HAP-1 (cell line): ENCODE results near the gene GALM.
A peak's percentile ranks its signal among the peaks of the same experiment; 100 is the strongest.

Experiments used
- DNase-seq, 2 experiments: peaks; one replicate each; pipeline ENCODE4 v3.0.0-alpha.2; 2016 to 2020; ENCODE audit warnings: low spot score in 2 of 2
- H3K27me3 ChIP-seq: fragments of 250-450 bp; sonication (Bioruptor Pico); 2 replicates; pipeline ENCODE4 v1.5.1; 2020; ENCODE audit warnings: low read depth, mild to moderate bottlenecking, moderate library complexity
- H3K36me3 ChIP-seq: fragments of 250-450 bp; sonication (Bioruptor Pico); replicated peaks from 2 replicates; pipeline ENCODE4 v1.5.1; 2020; ENCODE audit warnings: mild to moderate bottlenecking
- H3K4me1 ChIP-seq: fragments of 250-450 bp; sonication (Bioruptor Pico); 2 replicates; pipeline ENCODE4 v1.5.1; 2020; ENCODE audit warnings: mild to moderate bottlenecking
- H3K4me3 ChIP-seq: fragments of 250-450 bp; sonication (Bioruptor Pico); 2 replicates; pipeline ENCODE4 v1.5.1; 2020; ENCODE audit warnings: mild to moderate bottlenecking, moderate library complexity
- H3K9me3 ChIP-seq: fragments of 250-450 bp; sonication (Bioruptor Pico); 2 replicates; pipeline ENCODE4 v1.5.1; 2020; ENCODE audit warnings: mild to moderate bottlenecking, moderate library complexity
- in situ Hi-C: fragments of 300-500 bp; cut with MboI; formaldehyde crosslinking; loops from 3 replicates; pipeline ENCODE4 v1.14.3; 2020; ENCODE audit warnings: low sequenced_read_pairs, inconsistent platforms, mixed read lengths

The GALM gene

GRCh38 chr2:38654528-38655381, 11.2 kb upstream of the GALM start:
- peak in 1 of 2 experiments; percentile 17 for DNase-seq
- Histone ChIP-seq H3K36me3 (no peaks in the 10 kb centered on the region), H3K4me3 (no peak overlapping the region), H3K27me3 (no peaks in the 10 kb centered on the region), H3K9me3 (no peaks in the 10 kb centered on the region), H3K4me1 (peaks cover 6% of the 10 kb centered on the region)
- in situ Hi-C loops, result no loop called here

GRCh38 chr2:38655441-38655840, 10.5 kb upstream of the GALM start:
- Histone ChIP-seq H3K9me3 (no peaks in the 10 kb centered on the region), H3K36me3 (no peaks in the 10 kb centered on the region), H3K4me3 (no peak overlapping the region), H3K4me1 (peaks cover 6% of the 10 kb centered on the region), H3K27me3 (no peaks in the 10 kb centered on the region)
- no peak for DNase-seq
- in situ Hi-C loops, result no loop called here

DNA sequence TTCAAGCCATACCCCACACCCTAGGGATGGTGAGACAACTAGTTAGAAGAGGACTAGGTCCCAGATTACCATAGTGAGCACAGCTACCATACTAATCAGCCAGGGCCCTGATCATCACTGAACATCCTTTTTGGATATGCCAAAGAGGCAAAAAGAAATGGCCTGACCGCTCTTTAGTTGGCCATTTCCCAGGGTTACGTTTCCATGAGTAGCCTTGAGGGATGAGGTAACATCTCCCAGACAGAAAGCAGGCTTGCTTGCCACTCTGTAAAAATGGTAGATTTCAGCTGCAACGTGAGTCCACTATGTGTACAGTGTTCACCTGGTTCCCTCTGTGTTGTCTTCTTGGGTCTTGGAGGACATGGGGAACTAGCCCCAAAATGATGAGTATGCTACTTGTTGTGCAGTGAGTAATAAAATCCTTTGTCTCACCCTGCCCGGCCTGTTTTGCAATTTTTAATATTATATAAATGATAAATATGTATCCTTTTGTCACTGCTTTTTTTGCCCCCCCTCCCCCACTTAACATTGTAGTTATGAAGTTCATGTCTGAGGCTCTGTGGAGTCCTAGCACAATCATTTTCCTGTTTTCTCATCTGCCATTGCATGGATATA, 8.9 kb upstream of the GALM start:
- no peaks in the 10 kb centered on the region for H3K36me3 ChIP-seq
- H3K27me3 ChIP-seq, result no peaks in the 10 kb centered on the region
- H3K9me3 ChIP-seq, result no peaks in the 10 kb centered on the region
- in situ Hi-C loops, result no loop called here
- H3K4me1 ChIP-seq, result peaks cover 6% of the 10 kb centered on the region
- no peak overlapping the region for H3K4me3 ChIP-seq
- no peak for DNase-seq

DNA sequence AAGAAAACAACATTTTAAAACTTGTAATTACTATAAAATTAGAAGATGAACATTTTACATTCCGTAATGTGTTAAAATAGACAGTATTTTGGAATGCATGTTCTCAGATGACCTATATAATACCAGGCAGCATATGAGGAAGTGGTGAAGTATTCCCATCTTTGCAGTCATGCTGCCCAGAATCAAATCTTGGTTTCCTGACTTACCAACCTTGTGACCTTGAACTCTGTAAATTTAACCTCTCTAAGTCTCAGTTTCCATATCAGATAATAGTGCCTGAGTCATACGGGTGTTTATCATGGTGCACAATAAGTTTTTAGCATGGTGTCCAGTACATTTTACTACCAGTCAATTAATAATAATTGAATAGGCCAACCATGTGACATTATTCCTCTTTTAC, 7.3 kb upstream of the GALM start:
- Histone ChIP-seq H3K4me3 (no peak overlapping the region), H3K9me3 (no peaks in the 10 kb centered on the region), H3K4me1 (peaks cover 6% of the 10 kb centered on the region), H3K36me3 (no peaks in the 10 kb centered on the region), H3K27me3 (no peaks in the 10 kb centered on the region)
- DNase-seq, result no peak
- in situ Hi-C loops, result no loop called here

- Histone ChIP-seq H3K4me1 (peaks cover 6% of the 10 kb centered on the region), H3K27me3 (no peaks in the 10 kb centered on the region), H3K36me3 (no peaks in the 10 kb centered on the region), H3K9me3 (no peaks in the 10 kb centered on the region), H3K4me3 (no peak overlapping the region)
- no peak for DNase-seq
- in situ Hi-C loops, result no loop called here
Measured at GRCh38 chr2:38659115-38659514, 6.8 kb upstream of the GALM start.

DNA sequence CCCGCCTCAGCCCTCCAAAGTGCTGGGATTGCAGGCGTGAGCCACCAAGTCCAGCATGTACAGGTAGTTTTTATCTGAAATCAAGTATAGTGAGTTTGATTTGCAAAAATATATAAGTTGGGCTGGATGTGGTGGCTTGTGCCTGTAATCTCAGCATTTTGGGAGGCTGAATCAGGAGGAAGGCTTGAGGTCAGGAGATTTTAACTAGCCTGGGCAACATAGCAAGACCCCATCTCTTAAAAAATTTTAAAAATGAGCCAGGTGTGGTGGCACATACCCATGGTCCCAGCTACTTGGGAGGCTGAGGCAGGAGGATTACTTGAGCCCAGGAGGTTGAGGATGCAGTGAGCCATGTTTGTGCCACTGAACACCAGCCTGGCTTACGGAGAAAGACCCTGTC, 5.6 kb upstream of the GALM start:
- Histone ChIP-seq H3K36me3 (no peaks in the 10 kb centered on the region), H3K27me3 (no peaks in the 10 kb centered on the region), H3K4me1 (peaks cover under 1% of the 10 kb centered on the region; the same call in 1 of the 2 replicates), H3K9me3 (no peaks in the 10 kb centered on the region), H3K4me3 (no peak overlapping the region)
- in situ Hi-C loops, result no loop called here
- DNase-seq, result no peak

DNA sequence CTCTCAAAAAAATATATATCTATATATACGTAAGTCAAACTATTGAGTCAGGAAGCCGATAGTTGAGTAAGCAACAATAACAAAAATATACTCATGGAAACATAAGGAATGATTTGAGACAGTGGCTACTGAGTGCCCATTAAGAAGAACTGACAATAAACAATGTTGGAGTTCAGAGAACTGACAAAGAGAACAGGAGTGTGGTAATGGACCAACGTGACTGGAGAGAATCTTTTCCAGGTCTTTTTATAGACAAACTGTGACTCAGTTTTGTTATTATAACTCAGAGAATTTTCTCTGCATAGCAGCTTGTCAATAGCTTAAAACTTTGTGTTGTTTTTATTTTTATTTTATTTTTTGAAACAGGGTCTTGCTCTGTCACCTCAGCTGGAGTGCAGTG, 4.6 kb upstream of the GALM start:
- Histone ChIP-seq H3K4me3 (no peak overlapping the region), H3K27me3 (no peaks in the 10 kb centered on the region), H3K36me3 (no peaks in the 10 kb centered on the region), H3K9me3 (no peaks in the 10 kb centered on the region), H3K4me1 (peaks cover under 1% of the 10 kb centered on the region)
- no peak for DNase-seq
- in situ Hi-C loops, result no loop called here

- Histone ChIP-seq H3K4me3 (peak overlapping the region; percentile 49), H3K27me3 (no peaks in the 10 kb centered on the region), H3K9me3 (no peaks in the 10 kb centered on the region), H3K4me1 (peaks cover 10% of the 10 kb centered on the region), H3K36me3 (no peaks in the 10 kb centered on the region)
- in situ Hi-C loops, result no loop called here
- no peak for DNase-seq
Measured at GRCh38 chr2:38666556-38666910, 619 bp downstream of the GALM start.

DNA sequence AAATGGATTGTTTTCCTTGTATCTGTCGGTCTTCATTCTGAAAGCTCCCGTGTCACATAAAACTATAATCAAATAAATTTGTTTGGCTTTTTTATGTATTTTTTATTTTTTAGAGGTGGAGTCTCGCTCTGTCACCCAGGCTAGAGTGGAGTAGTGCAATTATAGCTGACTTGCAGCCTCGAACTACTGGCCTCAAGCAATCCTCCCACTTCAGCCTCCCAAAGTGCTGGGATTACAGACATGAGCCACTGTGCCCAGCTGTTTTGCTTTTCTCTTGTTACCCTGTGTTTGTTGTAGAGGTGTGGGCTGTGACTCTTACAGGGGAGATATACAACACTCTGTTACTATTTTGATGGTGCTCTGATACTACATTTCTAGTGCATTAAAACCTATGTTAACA, 2.2 kb downstream of the GALM start:
- Histone ChIP-seq H3K9me3 (no peaks in the 10 kb centered on the region), H3K4me3 (no peak overlapping the region), H3K27me3 (no peaks in the 10 kb centered on the region), H3K36me3 (no peaks in the 10 kb centered on the region), H3K4me1 (peaks cover 10% of the 10 kb centered on the region)
- DNase-seq, result no peak
- in situ Hi-C loops, result no loop called here

DNA sequence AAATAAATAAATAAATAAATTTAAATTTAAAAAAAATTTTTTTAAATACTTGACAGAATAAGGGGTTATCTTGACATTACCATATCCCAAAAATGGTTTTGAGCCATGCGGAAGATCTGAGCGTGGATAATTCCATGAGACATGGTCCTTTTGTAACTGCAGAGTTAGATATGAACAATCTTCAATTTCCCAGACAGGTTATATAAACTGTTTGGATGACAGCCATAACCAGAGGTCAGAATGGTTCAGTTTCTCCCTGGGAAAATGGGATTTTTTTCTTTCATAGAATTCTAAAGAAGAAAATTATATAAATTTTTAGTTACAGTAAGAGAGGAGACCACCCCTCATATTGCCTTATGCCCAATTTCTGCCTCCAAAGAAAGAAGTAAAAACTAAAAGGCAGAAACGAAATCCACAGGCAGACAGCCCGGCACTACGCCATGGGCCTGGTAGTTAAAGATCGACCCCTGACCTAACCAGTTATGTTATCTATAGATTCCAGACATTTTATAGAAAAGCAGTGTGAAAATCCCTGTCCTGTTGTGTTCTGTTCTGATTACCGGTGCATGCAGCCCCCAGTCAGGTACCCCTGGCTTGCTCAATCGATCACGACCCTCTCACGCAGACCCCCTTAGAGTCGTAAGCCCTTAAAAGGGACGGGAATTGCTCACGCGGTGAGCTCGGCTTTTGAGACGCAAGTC, 3.0 kb downstream of the GALM start:
- Histone ChIP-seq H3K4me3 (no peak overlapping the region), H3K36me3 (no peaks in the 10 kb centered on the region), H3K4me1 (peaks cover 10% of the 10 kb centered on the region), H3K9me3 (no peaks in the 10 kb centered on the region), H3K27me3 (no peaks in the 10 kb centered on the region)
- DNase-seq, result no peak
- in situ Hi-C loops, result no loop called here

GRCh38 chr2:38671303-38671702, 5.4 kb downstream of the GALM start:
- no peak overlapping the region for H3K4me3 ChIP-seq
- no peak for DNase-seq
- in situ Hi-C loops, result no loop called here

GRCh38 chr2:38671946-38672345, 6.0 kb downstream of the GALM start:
- DNase-seq, result no peak
- Histone ChIP-seq H3K4me3 (no peak overlapping the region), H3K36me3 (0 out of 2 replicates have a peak, but pooled peaks cover 2% of the 10 kb centered on the region), H3K27me3 (no peaks in the 10 kb centered on the region), H3K9me3 (no peaks in the 10 kb centered on the region), H3K4me1 (peaks cover 3% of the 10 kb centered on the region; the same call in 1 of the 2 replicates)
- in situ Hi-C loops, result no loop called here

More at GRCh38 chr2:38671303-38671702, 5.4 kb downstream of the GALM start:
- Histone ChIP-seq H3K4me1 (peaks cover 9% of the 10 kb centered on the region), H3K36me3 (no peaks in the 10 kb centered on the region), H3K9me3 (no peaks in the 10 kb centered on the region), H3K27me3 (no peaks in the 10 kb centered on the region)

- no peaks in the 10 kb centered on the region for H3K9me3 ChIP-seq
- no peak overlapping the region for H3K4me3 ChIP-seq
- DNase-seq, result no peak
- no peaks in the 10 kb centered on the region for H3K27me3 ChIP-seq
- in situ Hi-C loops, result no loop called here
- H3K36me3 ChIP-seq, result 0 out of 2 replicates have a peak, but pooled peaks cover 3% of the 10 kb centered on the region
- 0 out of 2 replicates have a peak, but pooled peaks cover 2% of the 10 kb centered on the region for H3K4me1 ChIP-seq
Measured at GRCh38 chr2:38672445-38673391, 6.8 kb downstream of the GALM start.
